GM19372 (cell line): ENCODE data around the gene CTDSPL.

Experiments
- ATAC-seq: cut with Tn5 transposase; IDR thresholded peaks from one replicate; pipeline ENCODE4 v1.9.1; 2021; ENCODE audit warnings: mild to moderate bottlenecking, low read depth, moderate library complexity; ENCODE audit not compliant: unreplicated experiment

The CTDSPL gene

DNA sequence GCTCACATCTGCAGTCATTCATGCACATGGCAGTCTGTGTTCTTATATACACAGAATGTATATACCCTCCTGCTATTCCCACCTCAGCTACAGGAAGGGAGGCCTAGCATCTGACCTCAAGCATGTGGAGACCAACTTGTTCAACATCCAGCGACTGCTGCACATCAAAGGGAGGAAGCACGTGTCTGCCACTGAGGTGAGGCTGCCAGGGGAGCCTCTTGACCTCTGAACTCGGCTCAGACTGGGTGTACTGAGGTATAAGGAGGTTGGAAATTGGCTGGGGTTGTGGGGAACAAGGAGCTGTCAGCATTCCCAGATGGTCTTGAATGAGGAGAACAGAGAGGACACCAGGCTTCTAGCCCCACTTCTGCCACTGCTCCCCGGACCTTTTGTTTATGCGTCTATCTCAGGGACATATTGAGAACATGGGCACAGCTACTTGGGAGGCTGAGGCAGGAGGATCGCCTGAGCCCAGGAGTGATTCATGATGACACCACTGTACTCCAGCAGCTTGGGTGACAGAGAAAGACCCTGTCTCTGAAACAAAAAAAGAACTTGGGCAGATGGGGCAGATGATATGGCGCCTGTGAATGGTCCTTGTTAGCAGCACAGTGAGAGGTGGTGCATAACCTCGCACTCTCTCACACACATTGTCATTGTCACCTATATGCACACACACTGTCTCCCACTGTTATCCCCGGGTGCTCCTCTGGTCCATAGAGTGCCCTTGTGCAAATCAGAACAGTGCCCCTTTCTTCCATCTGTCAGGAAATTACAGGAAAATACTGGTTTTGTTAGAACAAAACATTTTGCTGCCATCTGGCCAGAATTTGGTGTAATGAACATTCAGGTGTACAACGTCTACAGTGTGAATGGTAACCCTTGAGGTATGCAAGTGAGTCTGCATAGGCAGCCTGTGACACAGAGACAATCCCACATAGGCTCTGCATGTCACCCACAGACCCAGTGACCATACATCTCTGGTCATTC lies 134.3 kb downstream of the CTDSPL start:
- ATAC-seq = no peak

DNA sequence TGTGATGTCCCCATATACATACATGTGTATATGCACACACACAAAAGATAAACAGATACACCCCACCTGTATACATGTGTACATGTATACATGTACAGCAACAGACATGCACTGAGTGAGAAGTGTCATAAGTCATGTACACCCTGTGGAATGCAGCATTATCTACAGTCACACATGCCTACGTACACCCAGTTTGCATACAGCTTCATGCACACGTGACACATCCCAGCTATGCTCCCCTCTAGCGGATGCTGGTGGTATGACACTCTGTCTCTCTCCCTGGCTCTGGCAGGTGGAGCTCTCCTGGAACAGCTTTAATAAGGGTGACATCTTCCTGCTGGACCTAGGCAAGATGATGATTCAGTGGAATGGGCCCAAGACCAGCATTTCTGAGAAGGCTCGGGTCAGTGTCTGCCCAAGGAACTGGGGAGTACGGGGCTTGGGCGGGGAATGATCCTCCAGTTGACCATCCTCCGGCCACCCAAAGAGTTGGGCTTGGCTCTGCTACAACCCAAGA lies 135.2 kb downstream of the CTDSPL start:
- ATAC-seq = peak; percentile 45

DNA sequence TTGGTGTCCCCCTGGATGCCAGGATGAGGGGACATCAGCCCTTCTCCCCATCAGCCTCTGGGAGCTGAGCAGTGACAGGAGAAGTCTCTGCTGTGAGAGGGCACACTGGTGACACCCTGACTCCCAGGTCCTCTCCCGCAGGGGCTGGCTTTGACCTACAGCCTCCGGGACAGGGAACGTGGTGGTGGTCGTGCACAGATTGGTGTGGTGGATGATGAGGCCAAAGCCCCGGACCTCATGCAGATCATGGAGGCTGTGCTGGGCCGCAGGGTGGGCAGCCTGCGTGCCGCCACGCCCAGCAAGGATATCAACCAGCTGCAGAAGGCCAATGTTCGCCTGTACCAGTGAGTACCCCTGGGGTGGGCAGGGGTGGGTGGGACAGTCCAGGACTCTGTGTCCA lies 135.7 kb downstream of the CTDSPL start:
- ATAC-seq = no peak

DNA sequence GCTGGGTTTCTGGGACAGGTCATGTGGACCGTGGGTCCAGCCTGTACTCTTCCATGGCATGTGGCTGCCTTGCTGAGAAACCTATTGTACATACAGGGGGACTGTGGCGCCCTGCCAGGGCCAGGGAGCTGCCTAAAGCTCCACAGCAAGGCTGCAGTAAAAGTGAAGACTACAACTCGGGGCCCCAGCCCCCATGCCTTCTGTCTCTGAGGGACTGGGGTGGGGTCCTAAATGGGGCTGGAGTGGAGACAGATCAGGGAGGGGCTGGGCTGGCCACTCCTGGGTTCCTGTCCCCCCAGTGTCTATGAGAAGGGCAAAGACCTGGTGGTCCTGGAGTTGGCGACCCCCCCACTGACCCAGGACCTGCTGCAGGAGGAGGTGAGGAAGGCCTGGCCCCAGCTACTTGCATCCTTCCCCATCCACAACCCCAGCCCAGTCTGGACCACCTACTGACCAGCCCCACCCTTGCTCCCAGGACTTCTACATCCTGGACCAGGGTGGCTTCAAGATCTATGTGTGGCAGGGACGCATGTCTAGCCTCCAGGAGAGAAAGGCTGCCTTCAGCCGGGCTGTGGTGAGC lies 136.2 kb downstream of the CTDSPL start:
- no peak for ATAC-seq

DNA sequence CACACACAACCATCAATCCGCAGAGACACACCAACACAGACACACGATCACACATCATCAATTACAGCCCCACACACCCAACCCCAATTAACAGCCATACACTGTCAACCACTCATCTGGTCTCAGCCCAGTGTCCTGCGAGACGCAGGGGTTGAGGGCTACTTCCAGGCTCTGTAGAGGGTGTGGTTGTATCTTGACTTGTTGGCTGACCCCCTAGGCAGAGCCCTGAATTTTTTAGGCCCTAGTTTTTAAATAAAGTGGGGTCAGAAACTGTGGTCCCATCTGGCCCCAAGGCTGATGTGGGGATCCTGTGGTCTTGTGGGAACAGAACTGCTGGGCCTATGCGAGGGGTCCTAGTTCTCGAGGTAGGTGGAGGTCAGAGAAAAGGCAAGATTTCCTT lies 138.2 kb downstream of the CTDSPL start:
- no peak for ATAC-seq

DNA sequence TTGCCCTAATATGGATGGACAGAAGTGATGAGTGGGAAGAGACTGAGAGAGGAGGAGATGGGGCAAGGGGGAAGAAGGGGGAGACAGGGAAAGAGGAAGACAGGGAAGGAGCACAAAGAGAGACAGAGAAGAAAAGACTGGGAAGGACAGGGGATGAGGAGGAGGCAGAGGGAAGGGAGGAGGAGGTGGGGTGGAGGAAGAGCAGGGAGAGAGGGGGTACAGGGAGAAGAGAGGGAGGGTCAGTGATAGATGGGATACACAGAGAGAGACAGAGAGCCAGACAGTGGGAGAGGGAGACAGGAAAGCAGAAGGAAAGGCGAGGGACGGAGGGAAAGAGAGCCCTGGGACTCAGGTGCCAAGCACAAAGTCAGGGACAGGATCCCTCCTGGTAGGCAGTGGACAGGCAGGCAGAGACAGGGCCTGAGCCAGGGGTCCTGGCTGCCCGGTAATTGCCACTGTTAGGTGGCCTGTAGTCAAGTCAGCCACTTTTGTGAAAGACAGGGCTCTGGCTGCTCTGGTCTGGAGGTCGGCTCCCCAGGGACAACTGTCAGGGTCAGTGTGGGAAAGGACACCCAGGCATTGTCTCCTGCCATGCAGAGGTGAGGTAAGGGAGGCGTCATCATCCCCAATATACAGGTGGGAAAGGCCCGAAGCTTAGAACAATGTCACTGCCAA lies 138.7 kb downstream of the CTDSPL start:
- no peak for ATAC-seq

DNA sequence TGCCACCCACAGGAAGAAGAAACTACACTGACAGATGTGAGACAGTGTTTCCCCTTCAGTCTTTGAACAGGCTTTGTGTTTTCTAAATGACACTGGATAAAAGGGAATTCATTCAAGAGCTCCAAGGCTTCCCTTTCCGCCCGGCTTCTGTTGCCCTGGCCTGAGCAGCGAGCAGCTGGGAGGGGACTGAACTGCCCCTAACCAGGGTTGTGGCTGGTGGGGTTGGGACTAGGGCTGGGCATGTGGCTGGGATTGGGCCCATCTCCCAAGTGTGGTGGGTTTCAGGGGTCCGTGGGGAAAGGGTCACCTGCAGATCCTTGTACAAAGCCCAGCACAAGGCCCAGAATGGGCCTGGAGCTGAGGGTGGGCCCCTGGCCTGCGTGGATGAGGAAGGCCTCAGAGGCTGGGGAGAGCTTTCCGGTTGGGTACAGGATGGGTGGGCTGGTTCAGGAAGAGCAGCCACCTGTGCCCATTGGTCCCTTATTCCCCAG lies 139.3 kb downstream of the CTDSPL start:
- ATAC-seq = no peak

DNA sequence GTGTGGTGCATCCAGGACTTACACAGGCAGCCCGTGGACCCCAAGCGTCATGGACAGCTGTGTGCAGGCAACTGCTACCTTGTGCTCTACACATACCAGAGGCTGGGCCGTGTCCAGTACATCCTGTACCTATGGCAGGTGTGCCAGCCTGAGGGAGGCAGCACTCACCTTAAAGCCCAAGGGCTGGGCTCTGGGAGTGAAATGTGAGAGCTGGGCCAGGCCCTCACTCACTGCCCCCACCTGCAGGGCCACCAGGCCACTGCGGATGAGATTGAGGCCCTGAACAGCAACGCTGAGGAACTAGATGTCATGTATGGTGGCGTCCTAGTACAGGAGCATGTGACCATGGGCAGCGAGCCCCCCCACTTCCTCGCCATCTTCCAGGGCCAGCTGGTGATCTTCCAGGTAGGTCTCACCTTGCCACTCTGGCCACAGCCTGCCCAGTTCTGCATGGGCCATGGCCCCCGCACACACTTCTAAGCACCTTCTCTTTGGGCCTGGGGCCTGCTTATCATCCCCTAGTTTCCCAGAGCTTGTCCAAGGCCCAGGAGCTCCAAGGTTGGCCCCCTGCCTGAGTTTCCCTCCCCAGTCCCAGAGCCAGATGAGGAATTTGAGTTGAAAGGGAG lies 139.9 kb downstream of the CTDSPL start:
- ATAC-seq = no peak

DNA sequence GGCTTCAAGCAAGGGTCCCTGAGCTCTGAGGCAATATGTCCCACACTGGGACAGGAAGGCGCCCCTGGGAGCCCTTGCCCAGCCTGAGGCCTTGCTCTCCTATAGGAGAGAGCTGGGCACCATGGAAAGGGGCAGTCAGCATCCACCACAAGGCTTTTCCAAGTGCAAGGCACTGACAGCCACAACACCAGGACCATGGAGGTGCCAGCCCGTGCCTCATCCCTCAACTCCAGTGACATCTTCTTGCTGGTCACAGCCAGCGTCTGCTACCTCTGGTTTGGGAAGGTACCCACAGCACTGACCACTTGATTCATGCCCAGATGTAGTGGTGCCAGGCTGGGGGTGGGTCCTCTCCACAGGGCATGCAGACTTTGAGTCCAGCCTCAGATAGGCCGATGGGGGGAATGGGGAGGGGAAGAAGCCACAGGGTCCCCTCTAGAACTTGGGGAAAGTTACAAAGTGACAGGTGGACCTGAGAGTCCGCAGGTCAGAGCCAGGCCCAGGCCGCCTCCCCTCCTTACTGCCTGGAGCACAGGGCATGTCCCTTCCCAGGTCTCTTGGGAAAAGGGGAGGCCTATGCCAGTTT lies 140.7 kb downstream of the CTDSPL start:
- ATAC-seq = no peak

DNA sequence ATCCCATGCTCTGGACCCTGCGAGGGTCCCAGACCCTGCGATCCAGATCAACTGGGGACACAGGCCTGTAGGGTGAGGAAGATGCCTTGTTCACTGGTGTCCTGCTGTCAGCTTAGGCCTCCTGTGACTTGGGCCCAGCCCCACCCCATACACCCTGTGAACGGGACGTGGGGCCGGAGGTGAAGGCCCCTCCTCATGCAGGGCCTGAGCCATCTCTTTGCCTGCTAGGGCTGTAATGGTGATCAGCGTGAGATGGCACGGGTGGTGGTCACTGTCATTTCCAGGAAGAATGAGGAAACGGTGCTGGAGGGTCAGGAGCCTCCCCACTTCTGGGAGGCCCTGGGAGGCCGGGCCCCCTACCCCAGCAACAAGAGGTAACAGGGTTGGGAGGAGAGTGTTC lies 141.3 kb downstream of the CTDSPL start:
- ATAC-seq = no peak

DNA sequence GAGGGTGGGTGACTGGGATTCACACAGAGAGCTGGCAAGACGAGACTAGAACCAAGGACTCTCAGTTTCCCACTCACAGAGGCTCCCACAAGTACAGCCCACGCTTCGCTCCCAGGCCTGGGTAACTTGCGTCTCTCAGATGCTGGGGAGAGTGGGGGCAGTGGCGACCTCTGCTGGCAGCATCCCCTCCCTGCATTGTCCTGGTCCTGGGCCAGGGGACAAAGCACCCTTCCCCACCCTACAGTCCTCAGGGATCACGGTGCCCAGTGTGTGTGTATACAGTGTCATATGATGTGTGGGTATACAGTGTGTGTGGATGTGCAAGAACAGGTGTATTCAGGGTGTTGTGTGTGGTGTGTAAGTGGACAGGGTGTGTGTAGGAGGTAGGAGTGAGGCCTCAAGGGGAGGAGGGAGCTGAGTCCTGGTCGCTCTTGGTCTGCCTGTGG lies 141.7 kb downstream of the CTDSPL start:
- ATAC-seq = no peak

DNA sequence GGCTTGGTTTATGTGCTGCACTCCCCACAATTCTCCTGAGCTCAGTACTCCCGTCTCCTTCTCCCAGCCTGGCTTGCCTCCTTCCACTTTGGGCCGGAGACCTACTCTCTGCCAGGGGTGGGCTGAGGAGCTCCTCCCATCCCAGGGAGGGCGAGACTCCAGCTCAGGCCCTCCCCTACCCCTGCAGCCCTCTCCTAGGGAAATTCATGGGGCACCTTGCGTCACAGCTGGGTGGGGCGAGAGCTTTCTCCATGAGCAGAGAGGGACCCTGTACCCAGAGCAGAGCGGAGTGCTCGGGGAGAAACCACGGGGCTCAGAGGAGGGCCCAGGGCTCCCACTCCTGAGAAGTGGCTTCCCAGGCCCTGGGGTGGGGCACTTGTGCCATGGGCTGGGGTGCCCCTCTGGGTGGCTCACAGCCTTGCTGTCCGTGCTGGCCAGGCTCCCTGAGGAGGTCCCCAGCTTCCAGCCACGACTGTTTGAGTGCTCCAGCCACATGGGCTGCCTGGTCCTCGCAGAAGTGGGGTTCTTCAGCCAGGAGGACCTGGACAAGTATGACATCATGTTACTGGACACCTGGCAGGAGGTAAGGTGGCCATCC lies 142.2 kb downstream of the CTDSPL start:
- ATAC-seq = no peak

DNA sequence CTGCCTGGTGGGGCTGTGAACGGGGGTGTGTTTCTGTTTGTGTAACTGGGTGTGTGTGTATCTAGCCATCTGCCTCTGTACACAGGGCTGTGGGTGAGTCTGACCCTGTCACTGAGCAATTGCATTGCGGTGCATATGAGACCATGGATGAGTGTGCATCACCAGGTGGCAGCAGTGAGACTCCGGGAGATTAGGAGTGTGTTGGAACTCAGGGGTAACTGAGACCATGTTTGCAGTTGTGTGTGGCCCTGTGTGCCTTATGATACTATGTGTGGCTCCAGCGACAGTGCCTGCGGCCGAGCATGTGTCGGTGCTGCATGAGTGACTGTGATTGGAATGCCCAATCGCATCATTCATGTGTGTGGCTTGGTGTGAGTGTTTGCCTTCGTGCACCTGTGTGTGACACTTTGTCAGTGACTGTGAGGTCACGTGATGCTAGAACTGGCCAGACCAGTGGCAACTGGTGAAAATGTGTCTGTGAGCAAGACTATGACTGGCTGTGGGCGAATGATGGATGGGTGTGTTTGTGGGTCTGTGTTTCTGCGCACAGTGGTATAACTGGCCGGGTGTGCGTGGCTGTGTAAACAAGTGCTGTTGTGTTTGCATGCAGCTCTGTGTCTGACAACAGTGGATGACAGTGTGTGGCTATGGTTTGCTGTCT lies 142.9 kb downstream of the CTDSPL start:
- no peak for ATAC-seq

DNA sequence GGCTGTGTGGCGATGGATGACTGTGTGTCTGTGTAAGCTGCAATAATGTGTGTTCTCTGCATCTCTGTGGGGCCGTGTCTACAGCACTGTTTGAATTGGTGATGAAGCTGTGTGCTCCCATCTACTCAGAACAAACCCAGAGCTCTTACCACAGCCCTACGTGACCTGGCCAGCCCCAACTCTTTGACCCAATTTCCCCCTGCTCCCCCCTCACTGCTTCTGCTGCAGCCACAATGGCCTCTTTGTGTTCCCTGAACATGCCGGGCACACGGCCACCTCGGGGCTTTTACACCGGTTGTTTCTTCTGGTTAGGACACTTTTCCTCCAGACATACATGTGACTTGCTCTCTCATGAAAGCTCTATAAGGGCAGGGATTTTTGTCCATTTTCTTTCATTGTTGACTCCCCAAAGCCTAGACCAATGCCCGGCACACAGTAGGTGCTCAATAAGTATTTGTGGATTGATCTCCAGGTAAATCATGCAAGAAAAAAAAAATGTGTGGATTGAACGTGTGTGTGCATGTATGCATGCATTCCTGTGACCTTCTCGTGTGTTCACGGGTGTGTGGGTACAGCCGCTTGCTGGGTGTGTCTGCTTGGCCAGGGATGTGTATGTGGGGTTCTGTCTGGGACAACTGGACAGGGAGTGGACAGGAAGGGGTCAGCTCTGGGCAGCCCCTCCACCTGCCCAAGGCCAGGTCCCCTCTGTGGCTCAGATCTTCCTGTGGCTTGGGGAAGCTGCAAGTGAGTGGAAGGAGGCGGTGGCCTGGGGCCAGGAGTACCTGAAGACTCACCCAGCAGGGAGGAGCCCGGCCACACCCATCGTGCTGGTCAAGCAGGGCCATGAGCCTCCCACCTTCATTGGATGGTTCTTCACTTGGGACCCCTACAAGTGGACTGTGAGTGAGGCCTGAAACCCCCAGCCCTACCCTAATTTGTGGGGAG lies 143.7 kb downstream of the CTDSPL start:
- no peak for ATAC-seq

DNA sequence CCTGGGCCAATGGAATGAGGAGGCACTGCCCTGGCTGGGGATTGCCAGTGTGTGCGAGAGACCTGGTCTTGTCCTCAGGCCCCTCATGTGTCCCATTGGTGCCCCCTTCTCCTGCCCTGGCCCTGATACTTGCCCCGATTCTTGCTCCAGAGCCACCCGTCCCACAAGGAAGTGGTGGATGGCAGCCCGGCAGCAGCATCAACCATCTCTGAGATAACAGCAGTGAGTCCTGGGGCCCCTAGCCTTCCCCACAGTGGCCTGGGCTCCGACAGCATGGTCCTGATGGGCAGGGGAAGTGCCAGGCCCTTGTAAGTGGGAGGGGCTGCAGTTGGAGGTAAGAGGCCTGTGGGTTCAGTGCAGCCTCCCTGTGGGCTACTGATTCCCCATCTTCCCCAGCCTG lies 144.4 kb downstream of the CTDSPL start:
- no peak for ATAC-seq

DNA sequence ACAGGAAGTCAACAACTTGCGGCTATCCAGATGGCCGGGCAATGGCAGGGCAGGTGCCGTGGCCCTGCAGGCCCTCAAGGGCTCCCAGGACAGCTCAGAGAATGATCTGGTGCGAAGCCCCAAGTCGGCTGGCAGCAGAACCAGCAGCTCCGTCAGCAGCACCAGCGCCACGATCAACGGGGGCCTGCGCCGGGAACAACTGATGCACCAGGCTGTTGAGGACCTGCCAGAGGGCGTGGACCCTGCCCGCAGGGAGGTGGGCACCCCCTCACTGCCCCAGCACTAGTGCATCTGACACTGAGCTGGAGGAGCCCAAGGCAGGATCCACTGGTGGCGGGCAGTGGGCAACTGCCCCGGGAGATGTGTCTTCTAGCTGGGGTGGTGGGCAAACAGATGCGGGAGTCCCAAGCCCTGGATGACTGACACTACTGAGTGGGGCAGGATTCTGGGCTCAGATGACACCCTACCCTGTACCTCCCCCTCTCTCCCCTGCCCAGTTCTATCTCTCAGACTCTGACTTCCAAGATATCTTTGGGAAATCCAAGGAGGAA lies 144.8 kb downstream of the CTDSPL start:
- ATAC-seq = no peak

DNA sequence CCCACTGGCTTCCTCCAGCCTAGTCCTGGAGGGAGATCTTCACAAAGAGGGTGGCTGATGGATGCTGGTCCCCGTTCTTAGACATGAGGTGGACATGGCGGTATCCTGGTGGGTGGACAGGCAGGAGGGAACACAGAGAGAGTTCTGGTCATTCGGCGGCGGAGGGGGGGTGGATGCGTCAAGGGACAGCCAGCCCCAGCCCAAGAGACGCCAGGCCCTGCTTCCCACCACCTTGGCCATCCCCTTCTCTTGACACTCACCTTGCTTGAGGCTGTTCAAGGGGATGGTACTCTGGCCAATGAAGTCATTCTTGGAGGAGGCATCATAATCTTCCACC lies 146.0 kb downstream of the CTDSPL start:
- ATAC-seq = no peak

DNA sequence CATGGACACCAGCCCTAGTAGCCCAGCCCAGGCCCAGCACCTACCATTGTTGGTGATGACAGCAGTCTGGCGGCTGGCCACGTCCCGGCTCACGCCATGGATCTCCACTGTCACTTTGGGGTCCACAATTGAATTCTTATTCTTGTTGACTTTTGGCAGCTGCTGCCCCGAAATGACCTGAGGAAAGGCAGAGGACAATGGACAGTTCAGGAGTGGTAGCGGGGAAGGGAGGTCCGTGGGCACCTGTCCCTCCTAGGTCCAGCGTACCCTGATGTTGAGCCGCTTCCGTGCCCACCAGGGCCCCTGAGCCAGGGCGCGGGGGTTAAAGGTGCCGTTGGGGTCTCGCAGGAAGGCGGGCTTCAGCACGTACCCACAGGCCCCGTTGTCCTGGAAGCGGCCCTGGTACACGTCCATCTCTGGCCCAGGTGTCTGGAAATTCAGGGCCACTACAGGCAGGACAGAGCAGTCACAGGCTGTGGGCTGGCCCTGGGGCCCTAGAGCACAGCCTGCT lies 146.6 kb downstream of the CTDSPL start:
- no peak for ATAC-seq
